Spleen (tissue), 7 donors: Measurements from ENCODE around the gene VPS8.

Experiments
- CTCF ChIP-seq, 11 experiments: fragments of 200-600 bp in 7 of 11; fragments of 450-650 bp in 4 of 11; sonication (generic) in 4 of 11; IDR thresholded peaks in 8 of 11; conservative IDR thresholded peaks in 3 of 11; 1 replicate in 7 of 11; 2 replicates in 4 of 11; pipeline versions ENCODE4 v1.4.0 to v1.8.0; 2016 to 2021; ENCODE audit warnings: antibody characterized with exemption in 11 of 11, inconsistent platforms in 4 of 11, mild to moderate bottlenecking in 1 of 11
- POLR2A ChIP-seq, 3 donors: fragments of 450-650 bp; IDR thresholded peaks; one replicate each; pipeline ENCODE4 v1.5.1; 2017; ENCODE audit warnings: antibody characterized with exemption in 3 of 3, mild to moderate bottlenecking in 1 of 3
- POLR2AphosphoS5 ChIP-seq, 3 donors: sonication (generic); formaldehyde crosslinking; IDR thresholded peaks; one replicate each; pipeline ENCODE4 v1.5.1; 2017; ENCODE audit warnings: antibody characterized with exemption in 3 of 3
- donor health status: DM: no; HTN: no; CAD: no; lungs with moderate emphysema.
- donor health status: DM: no; HTN: no; CAD: no.
- donor health status: DM: no; HTN: no; CAD: no.

- no peak for TF ChIP-seq CTCF (IDR thresholded peaks at IDR 0.05 in 8 of 11, conservative IDR thresholded peaks at IDR 0.05 in 3 of 11)
- TF ChIP-seq POLR2A (IDR thresholded peaks at IDR 0.05): no peak
- TF ChIP-seq POLR2AphosphoS5 (IDR thresholded peaks at IDR 0.05): no peak
Measured at GRCh38 chr3:185082149-185082548, 270.2 kb downstream of the VPS8 start.
